Esophagus muscularis mucosa (tissue), 4 donors: ENCODE data around the gene GNPTAB. TPM values are rescaled to one million over a fixed set of nuclear protein-coding genes. Genes with fewer than 3 reads are reported as not detected.
A peak's percentile ranks its signal among the peaks of the same experiment; 100 is the strongest.

ENCODE experiments used
- DNase-seq: peaks from one replicate; pipeline ENCODE4 v3.0.0-alpha.2; 2017; ENCODE audit errors: extremely low spot score
- H3K27ac ChIP-seq, 4 donors: fragments of 200-600 bp; sonication (generic); replicated peaks in 1 of 4; 1 replicate in 3 of 4; 2 replicates in 1 of 4; pipeline ENCODE4 v1.5.1; 2016 to 2019; ENCODE audit warnings: mild to moderate bottlenecking in 1 of 4
- H3K27me3 ChIP-seq, 4 donors: fragments of 200-600 bp; sonication (generic); one replicate each; pipeline versions ENCODE4 v1.5.1 to v1.6.0; 2016 to 2019
- H3K36me3 ChIP-seq, 4 donors: fragments of 200-600 bp; sonication (generic); one replicate each; pipeline ENCODE4 v1.5.1; 2016 to 2019
- H3K4me1 ChIP-seq, 4 donors: fragments of 200-600 bp; sonication (generic); one replicate each; pipeline ENCODE4 v1.5.1; 2016 to 2019
- H3K4me3 ChIP-seq, 4 donors: fragments of 200-600 bp; sonication (generic); 1 replicate in 2 of 4; 2 replicates in 2 of 4; pipeline ENCODE4 v1.5.1; 2016 to 2019; ENCODE audit warnings: mild to moderate bottlenecking in 4 of 4, moderate library complexity in 1 of 4
- H3K9me3 ChIP-seq, 4 donors: fragments of 200-600 bp; sonication (generic); 1 replicate in 3 of 4; 2 replicates in 1 of 4; pipeline ENCODE4 v1.5.1; 2016 to 2019
- EP300 ChIP-seq: sonication (generic); formaldehyde crosslinking; IDR thresholded peaks from one replicate; pipeline ENCODE4 v1.6.1; 2017; ENCODE audit warnings: antibody characterized with exemption
- POLR2A ChIP-seq: fragments of 450-650 bp; IDR thresholded peaks from one replicate; pipeline ENCODE4 v1.6.1; 2017; ENCODE audit warnings: antibody characterized with exemption, moderate library complexity, mild to moderate bottlenecking, low read depth
- POLR2AphosphoS5 ChIP-seq, 2 donors: sonication (generic); formaldehyde crosslinking; IDR thresholded peaks; one replicate each; pipeline ENCODE4 v1.6.1; 2017; ENCODE audit warnings: antibody characterized with exemption in 2 of 2
- WGBS: methylation state at CpG from one replicate; pipeline ENCODE4 v1.1.5; 2018; 5-methylcytosine and 5-hydroxymethylcytosine counted together
- intact Hi-C: fragments of 100-400 bp; cut with DNase I; formaldehyde crosslinking; loops from one replicate; pipeline ENCODE4 v1.15.1; 2023
- total RNA-seq, 4 donors: library from RNA; depleted of rRNA; stranded (reverse); fragments of >200 nt; gene quantifications; one replicate each; pipeline versions ENCODE4 v1.1.0 to v1.2.1, GENCODE V29; 2016
- TF ChIP-seq, protein P1 (sequence below), 3 experiments: fragments of 200-600 bp in 2 of 3; fragments of 450-650 bp in 1 of 3; sonication (generic) in 2 of 3; IDR thresholded peaks; one replicate each; pipeline ENCODE4 v1.5.1; 2017 to 2019; ENCODE audit warnings: antibody characterized with exemption in 3 of 3, mild to moderate bottlenecking in 2 of 3, moderate library complexity in 1 of 3

GNPTAB gene
- total RNA-seq, 4 donors from 2014 or later, result 30.5 to 37.0 (median 32.1) TPM

DNA sequence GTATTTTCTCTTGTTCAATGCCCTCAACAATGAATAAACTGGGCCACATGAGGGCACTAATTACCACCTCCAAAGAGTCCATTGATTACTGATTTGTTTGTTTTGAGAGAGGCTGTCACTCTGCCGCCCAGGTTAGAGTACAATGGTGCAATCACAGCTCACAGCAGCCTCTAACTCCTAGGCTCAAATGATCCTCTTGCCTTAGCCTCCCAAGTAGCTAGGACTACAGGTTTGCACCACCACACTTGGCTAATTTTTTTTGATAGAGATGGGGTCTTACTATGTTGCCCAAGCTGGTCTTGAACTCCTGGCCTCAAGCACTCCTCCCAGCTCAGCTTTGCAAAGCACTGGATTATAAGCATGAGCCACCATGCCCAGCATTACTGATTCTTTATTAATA is 63.2 kb downstream of the GNPTAB start:
- TF ChIP-seq POLR2AphosphoS5 (IDR thresholded peaks at IDR 0.05) (no peak), POLR2A (no peak)
- TF ChIP-seq, protein P1, sequence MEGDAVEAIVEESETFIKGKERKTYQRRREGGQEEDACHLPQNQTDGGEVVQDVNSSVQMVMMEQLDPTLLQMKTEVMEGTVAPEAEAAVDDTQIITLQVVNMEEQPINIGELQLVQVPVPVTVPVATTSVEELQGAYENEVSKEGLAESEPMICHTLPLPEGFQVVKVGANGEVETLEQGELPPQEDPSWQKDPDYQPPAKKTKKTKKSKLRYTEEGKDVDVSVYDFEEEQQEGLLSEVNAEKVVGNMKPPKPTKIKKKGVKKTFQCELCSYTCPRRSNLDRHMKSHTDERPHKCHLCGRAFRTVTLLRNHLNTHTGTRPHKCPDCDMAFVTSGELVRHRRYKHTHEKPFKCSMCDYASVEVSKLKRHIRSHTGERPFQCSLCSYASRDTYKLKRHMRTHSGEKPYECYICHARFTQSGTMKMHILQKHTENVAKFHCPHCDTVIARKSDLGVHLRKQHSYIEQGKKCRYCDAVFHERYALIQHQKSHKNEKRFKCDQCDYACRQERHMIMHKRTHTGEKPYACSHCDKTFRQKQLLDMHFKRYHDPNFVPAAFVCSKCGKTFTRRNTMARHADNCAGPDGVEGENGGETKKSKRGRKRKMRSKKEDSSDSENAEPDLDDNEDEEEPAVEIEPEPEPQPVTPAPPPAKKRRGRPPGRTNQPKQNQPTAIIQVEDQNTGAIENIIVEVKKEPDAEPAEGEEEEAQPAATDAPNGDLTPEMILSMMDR (IDR thresholded peaks at IDR 0.05), result no peak
- peaks cover 4 to 83% (median 43%) of the 10 kb centered on the region in 4 donors for H3K36me3 ChIP-seq
- 100% methylated on average over 1 of the region's 1 CpG for WGBS

DNA sequence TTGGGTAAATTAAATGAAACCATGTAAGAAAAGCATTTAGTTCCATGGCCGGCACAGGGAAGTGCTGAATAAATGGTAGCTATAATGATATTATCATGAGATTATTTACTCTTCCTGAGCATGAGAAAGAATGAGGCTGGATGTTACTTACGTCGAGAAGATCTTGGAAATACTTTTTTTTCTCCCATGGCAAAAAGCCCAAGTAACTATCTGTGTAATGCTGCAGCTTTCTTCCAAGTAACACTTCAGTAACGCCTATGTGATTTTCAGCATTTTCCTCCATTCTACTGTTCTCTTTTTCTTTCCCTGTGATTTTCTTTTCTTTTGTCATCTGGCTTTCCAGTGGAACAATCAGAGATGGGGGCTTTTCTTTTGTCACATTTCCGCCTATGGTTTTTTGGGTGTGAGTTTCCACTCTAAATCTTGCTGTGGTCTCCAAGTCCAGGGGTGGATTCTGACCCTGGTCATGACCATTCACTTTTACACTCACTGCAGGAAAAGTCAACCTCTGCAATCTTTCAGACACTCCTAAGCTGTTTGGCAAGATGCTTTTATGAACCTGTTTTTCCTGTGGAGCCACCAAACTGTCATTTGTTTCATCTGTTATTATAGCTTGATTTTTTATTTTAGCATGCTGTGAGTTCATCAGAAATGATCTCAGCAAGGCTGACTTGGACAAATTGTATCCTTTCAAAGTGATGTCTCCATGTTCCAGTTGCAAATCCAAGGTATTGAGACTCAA is 66.5 kb downstream of the GNPTAB start:
- TF ChIP-seq, protein P1 (IDR thresholded peaks at IDR 0.05), result no peak
- no peak for TF ChIP-seq EP300
- TF ChIP-seq POLR2A, result no peak
- no peak for TF ChIP-seq POLR2AphosphoS5 (IDR thresholded peaks at IDR 0.05)
- WGBS, result 58% methylated on average over 5 of the region's 5 CpGs
- Histone ChIP-seq H3K4me1 (peaks cover 0 to 13% (median 4%) of the 10 kb centered on the region in 4 donors), H3K27ac (peak overlapping the region in 1 of 4 donors; percentile 20), H3K27me3 (no peaks in the 10 kb centered on the region), H3K36me3 (peaks cover 5 to 70% (median 24%) of the 10 kb centered on the region in 4 donors), H3K9me3 (no peaks in the 10 kb centered on the region), H3K4me3 (no peak overlapping the region)
- intact Hi-C loops, result loop anchor here (5.0 kb wide), 1 partner anchor 347 kb away; no protein-coding TSS in a partner anchor
- DNase-seq, result no peak

More for the DNA sequence above, 63.2 kb downstream of the GNPTAB start:
- no peak overlapping the region for H3K4me3 ChIP-seq
- no peak for DNase-seq
- no peak overlapping the region for H3K27ac ChIP-seq
- peaks cover 0 to 13% (median 4%) of the 10 kb centered on the region in 4 donors for H3K4me1 ChIP-seq
- no peaks in the 10 kb centered on the region for H3K27me3 ChIP-seq
- no peaks in the 10 kb centered on the region for H3K9me3 ChIP-seq
- intact Hi-C loops, result no loop called here

DNA sequence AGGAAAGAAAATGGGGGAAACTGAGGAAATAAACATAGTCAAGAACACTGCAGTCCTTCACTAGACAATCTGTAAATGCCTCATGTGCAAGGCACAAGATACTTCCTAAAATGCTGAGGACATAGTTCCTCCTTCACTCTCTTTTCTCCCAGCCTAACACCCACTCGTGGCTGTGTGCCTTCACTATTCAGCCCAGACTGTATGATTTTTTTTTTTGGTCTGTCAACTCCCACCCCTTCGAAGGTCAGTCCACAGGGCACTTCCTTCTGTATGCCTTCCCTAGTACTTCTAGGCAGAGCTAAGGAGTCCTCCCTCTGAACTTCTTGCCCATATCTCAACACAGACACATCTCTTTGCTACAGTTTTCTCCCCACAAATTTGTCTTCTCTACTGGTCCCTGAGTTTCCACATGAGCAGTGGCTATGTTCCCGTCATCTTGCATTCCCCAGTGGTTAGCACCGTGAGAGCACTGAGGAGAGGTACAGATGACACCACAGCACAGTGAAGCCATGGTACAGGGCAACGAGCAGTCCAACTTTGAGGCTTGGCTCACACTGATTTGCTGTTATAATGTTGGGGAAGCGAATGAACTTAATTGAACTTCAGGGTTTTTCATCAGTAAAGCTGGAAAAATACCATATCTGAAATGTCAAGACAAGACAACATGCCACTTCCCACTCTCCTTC is 67.4 kb downstream of the GNPTAB start:
- intact Hi-C loops, result loop anchor here (5.0 kb wide), 1 partner anchor 346 kb away; no protein-coding TSS in a partner anchor
- Histone ChIP-seq H3K4me3 (no peak overlapping the region), H3K4me1 (peaks cover 0 to 13% (median 4%) of the 10 kb centered on the region in 4 donors), H3K36me3 (peaks cover 5 to 68% (median 29%) of the 10 kb centered on the region in 4 donors), H3K27ac (peak overlapping the region in 1 of 4 donors; percentile 20), H3K9me3 (no peaks in the 10 kb centered on the region), H3K27me3 (no peaks in the 10 kb centered on the region)
- 79% methylated on average over 6 of the region's 6 CpGs for WGBS
- DNase-seq, result no peak
- TF ChIP-seq POLR2A, result no peak
- no peak for TF ChIP-seq EP300
- no peak for TF ChIP-seq POLR2AphosphoS5 (IDR thresholded peaks at IDR 0.05)
- TF ChIP-seq, protein P1 (IDR thresholded peaks at IDR 0.05), result no peak

DNA sequence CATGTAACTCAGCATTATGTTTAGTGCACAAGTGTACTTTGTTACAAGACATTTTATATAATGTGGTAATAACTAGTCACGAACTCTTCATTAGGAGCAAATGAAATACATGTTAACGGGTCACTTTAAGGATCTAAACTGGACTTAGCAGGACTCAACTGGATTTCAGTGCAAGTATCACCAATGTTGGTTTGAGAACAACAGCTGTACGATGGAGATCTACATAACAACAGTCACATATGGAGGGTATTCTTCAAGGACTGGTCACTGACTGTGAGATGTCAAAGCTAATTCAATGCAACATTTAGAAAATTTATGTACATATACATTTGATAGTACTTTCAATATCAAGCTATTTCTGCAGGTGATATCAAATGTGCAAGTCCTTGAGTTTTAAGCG is 69.0 kb downstream of the GNPTAB start:
- Histone ChIP-seq H3K27ac (no peak overlapping the region), H3K9me3 (no peaks in the 10 kb centered on the region), H3K27me3 (no peaks in the 10 kb centered on the region), H3K36me3 (peaks cover 5 to 66% (median 22%) of the 10 kb centered on the region in 4 donors), H3K4me3 (no peak overlapping the region), H3K4me1 (peaks cover 0 to 13% (median 4%) of the 10 kb centered on the region in 4 donors)
- no peak for DNase-seq
- intact Hi-C loops, result loop anchor here (5.0 kb wide), 1 partner anchor 344 kb away; no protein-coding TSS in a partner anchor
- TF ChIP-seq POLR2AphosphoS5 (IDR thresholded peaks at IDR 0.05) (no peak), EP300 (no peak), POLR2A (no peak)
- TF ChIP-seq, protein P1 (IDR thresholded peaks at IDR 0.05), result no peak
- WGBS, result 92% methylated on average over 4 of the region's 4 CpGs
